IMR-90 (cell line): ENCODE measurements around the gene CYP3A4. TPM values are rescaled to one million over a fixed set of nuclear protein-coding genes. Genes with fewer than 3 reads are reported as not detected.

Experiments used
- ATAC-seq: fragments of 200-7000 bp; cut with Tn5 transposase; 2 replicates; pipeline ENCODE4 v1.9.1; 2020; ENCODE audit warnings: low read depth, mild to moderate bottlenecking, moderate library complexity
- BruUV-seq: library from RNA; stranded (reverse); fragments of 400-500 nt; replicated peaks from 2 replicates; lab custom pipeline; 2021; lab: Mats Ljungman, UMichigan
- CTCF ChIA-PET: fragments of 300-600 bp; formaldehyde crosslinking; extraction: SDS; loops from one replicate; lab custom pipeline; 2021; ENCODE audit warnings: antibody characterized with exemption; lab: Yijun Ruan, JAX
- POLR2A ChIA-PET: fragments of 300-600 bp; sonication (Branson Sonifier 250); formaldehyde crosslinking; loops from one replicate; lab custom pipeline; 2022; ENCODE audit warnings: antibody characterized with exemption; ENCODE audit not compliant: unreplicated experiment; lab: Charles Lee
- DNase-seq: peaks from one replicate; pipeline ENCODE4 v3.0.0; 2013
- H2AFZ ChIP-seq: replicated peaks from 2 replicates; pipeline ENCODE3; 2013; ENCODE audit warnings: low read length, mild to moderate bottlenecking; ENCODE audit not compliant: poor library complexity
- H2AK5ac ChIP-seq: 2 replicates; pipeline ENCODE4 v1.6.1; 2013; ENCODE audit warnings: low read depth, low read length, inconsistent platforms
- H2AK9ac ChIP-seq: replicated peaks from 2 replicates; pipeline ENCODE3; 2013; ENCODE audit warnings: mild to moderate bottlenecking, low read depth, low read length, moderate library complexity; ENCODE audit not compliant: poor library complexity
- H2BK120ac ChIP-seq: 2 replicates; pipeline ENCODE4 v1.6.1; 2013; ENCODE audit warnings: low read depth, low read length, inconsistent platforms
- H2BK15ac ChIP-seq: 3 replicates; pipeline ENCODE4 v1.6.1; 2013; ENCODE audit warnings: low read depth, low read length, inconsistent platforms
- H2BK20ac ChIP-seq: 2 replicates; pipeline ENCODE4 v1.6.1; 2013; ENCODE audit warnings: low read depth, mild to moderate bottlenecking, inconsistent platforms, low read length, moderate library complexity
- H2BK5ac ChIP-seq: 2 replicates; pipeline ENCODE4 v1.6.1; 2013; ENCODE audit warnings: mild to moderate bottlenecking, low read depth, low read length, inconsistent platforms; ENCODE audit not compliant: poor library complexity, severe bottlenecking
- H3K14ac ChIP-seq: replicated peaks from 2 replicates; pipeline ENCODE4 v1.6.1; 2013; ENCODE audit warnings: low read depth, low read length, inconsistent platforms
- H3K18ac ChIP-seq: 2 replicates; pipeline ENCODE4 v1.6.1; 2013; ENCODE audit warnings: low read depth, low read length, control low read depth
- H3K23ac ChIP-seq: 2 replicates; pipeline ENCODE4 v1.6.1; 2013; ENCODE audit warnings: low read depth, low read length, inconsistent platforms
- H3K27ac ChIP-seq: 2 replicates; pipeline ENCODE4 v1.5.1; 2013; ENCODE audit warnings: mild to moderate bottlenecking, control low read depth, low read length; ENCODE audit not compliant: insufficient read depth
- H3K27me3 ChIP-seq: 2 replicates; pipeline ENCODE4 v1.6.1; 2013; ENCODE audit warnings: low read length; ENCODE audit not compliant: control insufficient read depth, insufficient read depth
- H3K36me3 ChIP-seq: 2 replicates; pipeline ENCODE4 v1.6.1; 2013; ENCODE audit warnings: low read length, mixed read lengths; ENCODE audit not compliant: control insufficient read depth, insufficient read depth
- H3K4ac ChIP-seq: 2 replicates; pipeline ENCODE4 v1.6.1; 2013; ENCODE audit warnings: low read depth, low read length, inconsistent platforms
- H3K4me1 ChIP-seq: 2 replicates; pipeline ENCODE4 v1.6.1; 2013; ENCODE audit warnings: low read length, mixed read lengths; ENCODE audit not compliant: control insufficient read depth, insufficient read depth
- H3K4me2 ChIP-seq: 2 replicates; pipeline ENCODE4 v1.6.1; 2013; ENCODE audit warnings: low read depth, mild to moderate bottlenecking, control low read depth, low read length, moderate library complexity
- H3K4me3 ChIP-seq: 2 replicates; pipeline ENCODE4 v1.5.1; 2013; ENCODE audit warnings: low read depth, mild to moderate bottlenecking, control low read depth, low read length, moderate library complexity; ENCODE audit not compliant: insufficient read depth
- H3K56ac ChIP-seq: 2 replicates; pipeline ENCODE4 v1.6.1; 2013; ENCODE audit warnings: low read length, inconsistent platforms; ENCODE audit not compliant: insufficient read depth; ENCODE audit errors: extremely low read depth
- H3K79me1 ChIP-seq, 2 experiments: 2 replicates each; pipeline ENCODE4 v1.6.1; 2013; ENCODE audit warnings: low read length in 2 of 2, inconsistent platforms in 1 of 2, low read depth in 1 of 2
- H3K9ac ChIP-seq: 2 replicates; pipeline ENCODE4 v1.6.1; 2013; ENCODE audit warnings: low read depth, low read length, control low read depth
- H3K9me1 ChIP-seq: 2 replicates; pipeline ENCODE4 v1.6.1; 2013; ENCODE audit warnings: low read length, inconsistent platforms; ENCODE audit not compliant: insufficient read depth
- H3K9me3 ChIP-seq: 2 replicates; pipeline ENCODE4 v1.6.1; 2013; ENCODE audit warnings: low read length; ENCODE audit not compliant: control insufficient read depth, insufficient read depth
- H4K20me1 ChIP-seq: 2 replicates; pipeline ENCODE4 v1.6.1; 2013; ENCODE audit warnings: low read length, inconsistent platforms; ENCODE audit not compliant: insufficient read depth
- H4K5ac ChIP-seq: 2 replicates; pipeline ENCODE4 v1.6.1; 2013; ENCODE audit warnings: mild to moderate bottlenecking, low read depth, low read length, control low read depth
- H4K8ac ChIP-seq, 2 experiments: 2 replicates each; pipeline ENCODE4 v1.6.1; 2013; ENCODE audit warnings: low read depth in 2 of 2, low read length in 2 of 2, control low read depth in 1 of 2, inconsistent platforms in 1 of 2
- H4K91ac ChIP-seq: 2 replicates; pipeline ENCODE4 v1.6.1; 2013; ENCODE audit warnings: low read depth, low read length, inconsistent platforms; ENCODE audit not compliant: insufficient read depth
- CTCF ChIP-seq: conservative IDR thresholded peaks from 2 replicates; pipeline ENCODE4 v1.5.1; 2012; ENCODE audit warnings: mild to moderate bottlenecking, low read depth, low read length, improper control_type of control experiment
- MAFK ChIP-seq: IDR thresholded peaks from 2 replicates; pipeline ENCODE4 v1.6.1; 2012; ENCODE audit warnings: low read depth, low read length, improper control_type of control experiment
- POLR2A ChIP-seq: IDR thresholded peaks from 2 replicates; pipeline ENCODE4 v1.6.1; 2012; ENCODE audit warnings: mild to moderate bottlenecking, low read depth, low read length
- WGBS, 2 experiments: methylation state at CpG; one replicate each; pipeline versions ENCODE4 v1.1.5 to v1.1.7; 2013; ENCODE audit warnings: missing lambda C conversion rate in 2 of 2; ENCODE audit not compliant: insufficient read length in 1 of 2; ENCODE audit errors: extremely low coverage in 2 of 2; 5-methylcytosine and 5-hydroxymethylcytosine counted together
- dilution Hi-C: fragments of 300-500 bp; cut with HindIII; formaldehyde crosslinking; loops from one replicate; pipeline ENCODE4 v1.14.3; 2018; ENCODE audit warnings: low sequenced_read_pairs; ENCODE audit not compliant: unreplicated experiment
- in situ Hi-C: fragments of 300-500 bp; cut with MboI; formaldehyde crosslinking; loops from 3 replicates; pipeline ENCODE4 v1.14.3; 2019; ENCODE audit warnings: low sequenced_read_pairs, inconsistent platforms, mixed read lengths
- intact Hi-C: fragments of 100-400 bp; cut with micrococcal nuclease; formaldehyde crosslinking; loops from 2 replicates; pipeline ENCODE4 v1.10.0; 2022
- polyA plus RNA-seq, 3 experiments: library from polyadenylated mRNA; depleted of rRNA; stranded (reverse); fragments of >200 nt; gene quantifications; 2 replicates each; pipeline ENCODE4 v1.2.3, GENCODE V29; 2012; ENCODE audit warnings: low replicate concordance in 1 of 3
- total RNA-seq: library from RNA; depleted of rRNA; stranded (reverse); fragments of >200 nt; gene quantifications from 2 replicates; pipeline ENCODE4 v1.2.3, GENCODE V29; 2012

CYP3A4 gene
- total and polyA plus RNA-seq, 2 of the 4 experiments (the other 2 are of a cell fraction) = not detected

GRCh38 chr7:99741441-99741795, 42.6 kb downstream of the CYP3A4 start:
- intact Hi-C loops (no loop called here), dilution Hi-C loops (no loop called here), in situ Hi-C loops (no loop called here)
- H3K4ac ChIP-seq = no peak overlapping the region
- no peak overlapping the region for H3K4me3 ChIP-seq
- no peaks in the 10 kb centered on the region for H3K79me1 ChIP-seq
- H4K20me1 ChIP-seq = no peaks in the 10 kb centered on the region
- DNase-seq = no peak
- 80% methylated on average over 1 of the region's 2 CpGs; no CpG with 5 or more reads in 1 of the 2 experiments for WGBS, 2 experiments
- no peaks in the 10 kb centered on the region for H3K9me3 ChIP-seq
- H3K27me3 ChIP-seq = peaks cover 3% of the 10 kb centered on the region; the same call in 1 of the 2 replicates
- H2BK15ac ChIP-seq = no peak overlapping the region
- H2BK120ac ChIP-seq = no peak overlapping the region
- H3K36me3 ChIP-seq = no peaks in the 10 kb centered on the region
- H3K9me1 ChIP-seq = no peaks in the 10 kb centered on the region
- no peak overlapping the region for H2AK9ac ChIP-seq
- BruUV-seq = no TSS peak
- H2AFZ ChIP-seq = no peak overlapping the region
- H2BK20ac ChIP-seq = no peak overlapping the region
- 0 out of 2 replicates have a peak, but pooled peaks cover 2% of the 10 kb centered on the region for H3K4me1 ChIP-seq
- TF ChIP-seq CTCF = no peak
- TF ChIP-seq POLR2A = no peak
- no peak for TF ChIP-seq MAFK
- ChIA-PET POLR2A (no interaction called here), CTCF (no interaction called here)
- H3K23ac ChIP-seq = no peak overlapping the region
- H3K27ac ChIP-seq = no peak overlapping the region
- H3K9ac ChIP-seq = no peak overlapping the region
- no peak overlapping the region for H4K5ac ChIP-seq
- no peak overlapping the region for H4K8ac ChIP-seq
- H3K4me2 ChIP-seq = no peak overlapping the region
- no peak overlapping the region for H3K18ac ChIP-seq
- no peak overlapping the region for H4K91ac ChIP-seq
- no peak overlapping the region for H2AK5ac ChIP-seq
- no peak overlapping the region for H3K14ac ChIP-seq
- H3K56ac ChIP-seq = no peak overlapping the region
- no peak overlapping the region for H2BK5ac ChIP-seq
- no peak for ATAC-seq
